Gastrocnemius medialis (tissue), 4 donors: Measurements from ENCODE around the gene C2orf92. TPM values are rescaled to one million over a fixed set of nuclear protein-coding genes. Genes with fewer than 3 reads are reported as not detected.

ENCODE experiments used
- total RNA-seq, 4 donors: library from RNA; depleted of rRNA; stranded (reverse); fragments of >200 nt; gene quantifications; one replicate each; pipeline versions ENCODE4 v1.1.0 to v1.2.3, GENCODE V29; 2016

C2orf92 gene
- total RNA-seq, 4 donors from 2014 or later, result 0.85 to 4.2 TPM; not detected in 2

Other genes starting within 250 kb of the C2orf92 start
- gene ANKRD36B, start 79.8 kb upstream of the C2orf92 start, total RNA-seq, result 1 to 10 TPM; 1.1 to 3.9 (median 2.2) TPM
- 1,000 to 10,000 TPM in 3 of 4 donors, 100 to 1,000 TPM in 1; 742 to 1,417 (median 1,247) TPM for gene COX5B, start 23.7 kb upstream of the C2orf92 start, total RNA-seq
- 10 to 100 TPM; 53.5 to 76.1 (median 56.5) TPM for gene ACTR1B, start 5.7 kb upstream of the C2orf92 start, total RNA-seq
- 1 to 10 TPM in 1 of 4 donors, under 1 TPM in 1, not detected in 2; 0.25 to 1.1 TPM for gene ZAP70, start 43.9 kb downstream of the C2orf92 start, total RNA-seq